GM10266 (cell line): ENCODE results near the gene PDE4B.
A peak's percentile ranks its signal among the peaks of the same experiment; 100 is the strongest.

Source experiments
- DNase-seq: peaks from one replicate; pipeline ENCODE4 v3.0.0; 2012; ENCODE audit errors: extremely low spot score
- TF ChIP-seq, protein P1 (sequence below): IDR thresholded peaks from 2 replicates; pipeline ENCODE4 v1.5.1; 2012; ENCODE audit warnings: mild to moderate bottlenecking, low read depth; ENCODE audit not compliant: control insufficient read depth, insufficient read depth; ENCODE audit errors: missing control alignments

PDE4B gene

GRCh38 chr1:66371233-66372005, 578.7 kb downstream of the PDE4B start:
- no peak for DNase-seq
- TF ChIP-seq, protein P1, sequence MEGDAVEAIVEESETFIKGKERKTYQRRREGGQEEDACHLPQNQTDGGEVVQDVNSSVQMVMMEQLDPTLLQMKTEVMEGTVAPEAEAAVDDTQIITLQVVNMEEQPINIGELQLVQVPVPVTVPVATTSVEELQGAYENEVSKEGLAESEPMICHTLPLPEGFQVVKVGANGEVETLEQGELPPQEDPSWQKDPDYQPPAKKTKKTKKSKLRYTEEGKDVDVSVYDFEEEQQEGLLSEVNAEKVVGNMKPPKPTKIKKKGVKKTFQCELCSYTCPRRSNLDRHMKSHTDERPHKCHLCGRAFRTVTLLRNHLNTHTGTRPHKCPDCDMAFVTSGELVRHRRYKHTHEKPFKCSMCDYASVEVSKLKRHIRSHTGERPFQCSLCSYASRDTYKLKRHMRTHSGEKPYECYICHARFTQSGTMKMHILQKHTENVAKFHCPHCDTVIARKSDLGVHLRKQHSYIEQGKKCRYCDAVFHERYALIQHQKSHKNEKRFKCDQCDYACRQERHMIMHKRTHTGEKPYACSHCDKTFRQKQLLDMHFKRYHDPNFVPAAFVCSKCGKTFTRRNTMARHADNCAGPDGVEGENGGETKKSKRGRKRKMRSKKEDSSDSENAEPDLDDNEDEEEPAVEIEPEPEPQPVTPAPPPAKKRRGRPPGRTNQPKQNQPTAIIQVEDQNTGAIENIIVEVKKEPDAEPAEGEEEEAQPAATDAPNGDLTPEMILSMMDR = no peak

DNA sequence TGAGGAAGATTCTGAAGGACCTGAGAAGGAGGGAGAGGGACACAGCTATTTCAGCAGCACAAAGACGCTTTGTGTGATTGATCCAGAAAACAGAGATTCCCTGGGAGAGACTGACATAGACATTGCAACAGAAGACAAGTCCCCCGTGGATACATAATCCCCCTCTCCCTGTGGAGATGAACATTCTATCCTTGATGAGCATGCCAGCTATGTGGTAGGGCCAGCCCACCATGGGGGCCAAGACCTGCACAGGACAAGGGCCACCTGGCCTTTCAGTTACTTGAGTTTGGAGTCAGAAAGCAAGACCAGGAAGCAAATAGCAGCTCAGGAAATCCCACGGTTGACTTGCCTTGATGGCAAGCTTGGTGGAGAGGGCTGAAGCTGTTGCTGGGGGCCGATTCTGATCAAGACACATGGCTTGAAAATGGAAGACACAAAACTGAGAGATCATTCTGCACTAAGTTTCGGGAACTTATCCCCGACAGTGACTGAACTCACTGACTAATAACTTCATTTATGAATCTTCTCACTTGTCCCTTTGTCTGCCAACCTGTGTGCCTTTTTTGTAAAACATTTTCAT, 579.9 kb downstream of the PDE4B start:
- TF ChIP-seq, protein P1 = no peak
- no peak for DNase-seq

DNA sequence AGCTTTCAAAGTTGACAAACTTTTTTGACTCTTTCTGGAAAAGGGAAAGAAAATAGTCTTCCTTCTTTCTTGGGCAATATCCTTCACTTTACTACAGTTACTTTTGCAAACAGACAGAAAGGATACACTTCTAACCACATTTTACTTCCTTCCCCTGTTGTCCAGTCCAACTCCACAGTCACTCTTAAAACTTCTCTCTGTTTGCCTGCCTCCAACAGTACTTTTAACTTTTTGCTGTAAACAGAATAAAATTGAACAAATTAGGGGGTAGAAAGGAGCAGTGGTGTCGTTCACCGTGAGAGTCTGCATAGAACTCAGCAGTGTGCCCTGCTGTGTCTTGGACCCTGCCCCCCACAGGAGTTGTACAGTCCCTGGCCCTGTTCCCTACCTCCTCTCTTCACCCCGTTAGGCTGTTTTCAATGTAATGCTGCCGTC, 580.5 kb downstream of the PDE4B start:
- TF ChIP-seq, protein P1 = no peak
- no peak for DNase-seq

DNA sequence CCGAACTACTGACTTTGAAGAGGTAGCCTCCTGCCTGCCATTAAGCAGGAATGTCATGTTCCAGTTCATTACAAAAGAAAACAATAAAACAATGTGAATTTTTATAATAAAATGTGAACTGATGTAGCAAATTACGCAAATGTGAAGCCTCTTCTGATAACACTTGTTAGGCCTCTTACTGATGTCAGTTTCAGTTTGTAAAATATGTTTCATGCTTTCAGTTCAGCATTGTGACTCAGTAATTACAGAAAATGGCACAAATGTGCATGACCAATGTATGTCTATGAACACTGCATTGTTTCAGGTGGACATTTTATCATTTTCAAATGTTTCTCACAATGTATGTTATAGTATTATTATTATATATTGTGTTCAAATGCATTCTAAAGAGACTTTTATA, 581.5 kb downstream of the PDE4B start:
- TF ChIP-seq, protein P1 = no peak
- no peak for DNase-seq

DNA sequence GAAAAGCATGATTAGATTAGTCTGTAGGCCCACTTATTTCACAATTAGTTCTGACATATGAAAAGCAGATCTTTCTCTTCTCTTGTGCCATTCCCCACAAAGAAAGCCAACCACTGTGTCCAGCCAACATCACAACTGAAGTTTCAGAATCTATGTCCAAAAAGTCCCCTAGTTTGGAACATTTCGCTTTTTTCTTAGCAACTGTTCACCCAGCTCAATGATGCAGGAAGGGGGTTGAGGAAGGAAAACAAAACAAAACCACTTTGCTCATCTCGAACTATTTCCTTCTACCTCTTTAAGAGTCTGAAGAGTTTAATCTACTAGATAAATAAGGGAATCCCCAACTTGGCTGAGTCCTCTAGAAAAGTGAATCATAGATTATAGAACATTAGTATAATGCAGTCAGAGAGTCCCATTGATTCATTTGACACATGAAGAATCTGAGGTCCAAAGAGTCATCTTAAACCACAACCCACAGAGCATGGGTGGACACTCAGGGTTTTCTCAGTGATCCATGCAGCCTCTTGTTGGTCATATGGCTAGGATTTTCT, 581.9 kb downstream of the PDE4B start:
- TF ChIP-seq, protein P1 = no peak
- DNase-seq = no peak

GRCh38 chr1:66375125-66375524, 582.4 kb downstream of the PDE4B start:
- DNase-seq = no peak
- TF ChIP-seq, protein P1 = peak; percentile 35

DNA sequence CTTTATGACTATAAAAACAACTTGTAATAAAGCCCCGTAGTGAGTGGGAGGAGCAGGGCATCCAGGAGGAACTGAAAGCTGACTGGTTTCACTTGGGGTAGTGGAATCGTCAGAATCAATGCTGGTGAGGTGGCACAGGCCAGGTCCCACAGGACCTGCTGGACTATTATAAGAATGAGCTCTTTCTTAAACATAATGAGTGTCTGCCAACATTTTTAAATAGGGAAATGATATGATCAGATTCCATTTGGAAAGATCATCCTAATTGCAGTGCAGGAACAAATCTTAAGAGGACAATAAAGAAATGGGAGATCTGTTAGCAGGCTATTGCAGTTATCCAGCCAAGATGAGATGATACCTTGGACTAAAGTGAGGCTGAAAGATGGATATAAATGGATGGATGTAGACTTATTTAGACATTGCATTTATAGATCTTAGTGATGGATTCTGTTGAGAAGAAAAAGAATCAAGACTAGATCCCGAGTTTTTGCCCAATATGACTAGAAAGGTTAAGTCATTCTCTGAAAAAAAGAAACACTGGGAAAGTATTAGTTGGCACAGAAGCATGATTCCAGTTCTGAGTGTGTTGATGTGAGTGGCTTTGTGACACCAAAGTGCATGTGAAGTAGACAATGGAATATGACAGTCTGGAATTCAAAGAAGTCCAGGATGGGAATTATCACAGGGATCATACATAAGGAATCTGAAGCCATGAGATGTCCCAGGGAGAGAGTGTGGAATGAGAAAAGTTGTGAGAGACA, 587.9 kb downstream of the PDE4B start:
- TF ChIP-seq, protein P1 = no peak
- DNase-seq = no peak
